C1 segment of cervical spinal cord (tissue), 14 donors: ENCODE measurements around the gene SEMA7A.

Source experiments
- DNase-seq, 14 donors: peaks; one replicate each; lab custom pipeline; 2025; lab: John Stamatoyannopoulos, UW

SEMA7A gene

DNA sequence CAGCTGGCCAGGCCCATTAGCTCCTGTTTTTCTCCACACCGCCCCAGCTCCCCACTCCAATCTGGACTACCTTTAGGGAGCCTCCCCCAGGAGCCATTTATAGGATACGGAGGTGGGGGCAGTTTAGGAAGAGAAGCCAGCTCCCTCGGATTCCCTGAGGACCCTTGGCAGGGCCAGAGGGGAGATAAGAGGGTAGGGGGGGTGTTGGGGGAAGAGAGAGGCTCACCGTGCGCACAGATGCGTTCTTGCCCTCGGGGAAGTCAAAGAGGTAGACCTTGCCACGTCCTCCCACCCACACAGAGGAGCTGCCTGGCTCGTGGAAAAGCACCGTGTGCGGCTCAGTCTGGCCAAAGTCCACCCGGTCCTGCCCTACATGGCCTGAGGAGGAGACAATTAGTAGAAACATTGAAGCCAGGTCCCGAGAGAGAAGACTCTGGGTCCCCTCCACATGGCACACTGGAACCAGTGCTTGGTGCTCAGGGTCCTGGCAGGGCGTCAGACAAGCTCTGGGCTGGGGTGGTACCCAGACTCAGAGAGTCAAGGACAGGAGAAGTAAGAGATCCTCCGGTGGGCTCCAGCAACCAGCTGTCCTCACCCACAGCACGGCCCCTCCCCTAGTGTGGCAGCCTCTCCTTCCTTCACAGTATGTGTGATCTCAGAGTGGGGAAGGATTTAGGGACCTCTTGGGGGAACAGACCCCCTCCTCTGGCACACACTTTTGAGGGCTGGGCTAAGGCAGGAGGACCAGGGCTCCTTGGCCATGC, 15.0 kb downstream of the SEMA7A start:
- no peak for DNase-seq

DNA sequence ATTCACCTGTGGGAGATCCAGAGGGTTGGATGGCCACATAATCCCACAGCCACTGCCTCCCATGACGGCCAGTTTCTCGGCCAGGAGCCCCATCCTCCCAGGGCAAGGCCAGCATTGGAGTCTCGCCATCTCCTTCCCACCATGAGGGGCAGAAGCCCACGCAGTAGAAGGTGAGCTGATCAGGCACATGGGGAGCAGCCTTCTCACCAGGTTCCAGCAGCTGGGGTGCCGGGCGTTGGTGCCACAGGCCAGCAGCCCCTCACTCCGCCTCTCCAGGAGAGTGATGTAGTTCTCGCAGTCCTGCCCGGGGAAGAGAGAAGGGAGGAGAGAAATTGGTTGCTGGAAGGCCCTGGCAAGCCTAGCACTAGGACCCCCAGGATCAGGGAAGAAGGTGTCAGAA, 16.1 kb downstream of the SEMA7A start:
- no peak for DNase-seq

DNA sequence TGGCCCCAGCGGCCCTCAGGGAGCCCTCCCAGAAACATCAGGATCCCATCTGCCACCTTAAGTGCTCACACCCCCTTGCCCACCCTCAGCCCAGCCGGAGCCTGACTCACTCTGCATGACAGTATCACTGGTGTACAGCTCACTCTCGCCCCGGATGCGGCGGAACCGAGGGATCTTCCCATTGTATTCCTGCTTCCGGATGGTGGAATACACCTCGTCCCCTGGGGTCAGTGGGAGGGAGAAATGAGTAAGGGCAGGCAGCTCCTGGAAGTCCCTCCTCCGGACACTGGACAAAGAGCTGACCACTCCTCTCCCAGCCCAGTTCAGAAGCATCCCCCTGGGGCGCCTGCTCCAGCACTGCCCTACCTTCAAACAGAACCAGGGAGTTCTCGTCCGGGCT, 16.5 kb downstream of the SEMA7A start:
- DNase-seq: peak in 2 of 14 donors; percentile 37 to 54

DNA sequence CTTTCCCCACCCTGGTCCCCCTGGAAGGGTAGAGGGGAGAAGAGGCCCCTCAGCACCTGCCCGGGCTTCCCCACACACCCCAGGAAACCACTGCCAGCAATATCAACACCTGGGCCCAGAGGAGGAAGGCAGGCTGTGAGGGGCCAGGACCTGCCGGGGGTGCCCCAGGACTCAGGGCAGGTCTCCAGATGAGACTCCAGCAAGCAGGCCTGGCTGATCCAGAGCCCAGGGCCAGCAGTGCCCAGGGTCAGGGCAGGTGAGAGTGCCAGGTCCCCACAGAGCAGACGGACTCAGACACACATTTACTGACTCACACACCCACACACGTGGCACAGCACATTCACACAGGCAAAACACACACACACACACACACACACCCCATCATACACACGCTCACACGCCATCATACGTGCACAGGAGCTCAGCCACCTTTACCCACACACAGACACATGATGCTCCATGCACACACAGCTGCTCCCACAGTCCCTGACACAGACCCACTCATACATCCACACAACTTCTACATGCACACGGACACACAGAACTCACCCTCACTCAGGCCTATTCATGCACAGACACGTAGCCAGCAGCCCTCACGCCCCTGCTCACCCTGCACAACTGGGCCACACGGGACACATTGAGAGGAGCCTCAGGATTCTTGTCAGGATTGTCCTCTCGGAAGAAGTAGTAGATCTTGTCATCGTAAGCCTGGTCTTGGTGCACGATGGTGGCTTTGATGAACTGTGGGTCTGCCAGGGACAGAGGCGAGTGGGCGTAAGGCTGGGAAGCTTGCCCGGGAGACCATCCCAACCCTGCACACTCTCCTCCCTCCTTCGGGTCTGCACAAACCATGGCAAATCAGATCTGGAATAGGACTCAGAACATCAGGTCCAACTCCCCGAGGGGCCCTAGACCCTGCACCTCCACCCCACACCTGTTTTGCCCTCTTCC, 17.5 kb downstream of the SEMA7A start:
- DNase-seq: no peak

DNA sequence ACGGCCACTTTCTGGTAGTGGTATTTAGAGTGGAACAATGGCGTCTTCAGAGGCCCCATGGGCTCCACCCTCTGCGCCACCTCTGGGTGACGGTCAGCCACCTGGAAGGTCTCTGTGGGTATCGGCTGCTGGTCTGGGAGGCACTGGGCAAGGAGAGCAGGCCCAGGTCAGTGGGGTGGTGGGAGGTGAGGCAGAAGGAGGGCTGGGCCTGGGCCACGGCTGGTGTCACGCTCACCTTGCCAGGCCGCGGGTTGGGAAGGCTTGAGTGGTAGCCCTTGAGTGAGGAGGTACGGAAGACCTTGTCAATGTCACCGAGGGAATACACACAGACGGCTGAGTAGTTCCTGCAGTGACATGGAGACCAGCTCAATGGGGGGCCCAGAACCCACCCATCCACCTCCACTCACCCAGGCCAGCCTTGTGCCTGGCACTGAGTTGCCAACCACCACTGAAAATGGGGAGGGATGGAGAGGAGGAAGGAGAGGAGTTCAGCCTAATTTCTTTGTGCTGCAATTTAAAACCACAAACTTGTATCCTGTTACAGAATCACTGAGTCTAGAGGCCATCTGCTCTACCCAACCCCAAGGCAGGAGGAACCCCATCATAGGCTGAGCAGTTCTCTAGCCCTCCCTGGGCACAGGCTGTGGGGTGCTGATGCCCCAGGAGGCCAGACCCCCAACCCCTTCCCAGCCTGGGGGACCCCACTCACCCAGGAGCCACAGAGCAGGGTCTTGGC, 19.0 kb downstream of the SEMA7A start:
- no peak for DNase-seq

DNA sequence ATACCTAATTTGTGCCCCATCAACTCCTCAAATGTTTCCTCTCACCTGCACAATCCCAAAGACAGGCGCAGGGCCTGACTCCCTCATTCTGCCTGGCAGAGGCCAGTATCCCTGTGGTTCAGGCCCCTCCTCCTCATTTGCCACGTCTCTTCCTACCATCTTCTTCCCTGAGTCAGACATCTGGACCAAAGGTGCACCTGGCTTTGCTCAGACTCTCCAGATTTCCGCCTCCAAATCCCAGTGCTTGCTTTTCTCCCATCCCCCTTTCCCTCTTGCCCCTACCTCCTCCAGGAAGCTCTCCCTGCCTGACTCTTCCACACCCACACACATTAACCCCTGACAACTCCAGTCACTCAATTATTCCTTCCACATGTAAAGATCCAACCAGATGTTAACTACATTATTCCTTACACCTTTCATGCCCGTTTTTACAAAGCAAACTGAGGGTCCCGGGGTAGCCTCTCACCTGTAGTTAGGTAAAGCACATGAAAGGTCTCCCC, 19.6 kb downstream of the SEMA7A start:
- DNase-seq: no peak

DNA sequence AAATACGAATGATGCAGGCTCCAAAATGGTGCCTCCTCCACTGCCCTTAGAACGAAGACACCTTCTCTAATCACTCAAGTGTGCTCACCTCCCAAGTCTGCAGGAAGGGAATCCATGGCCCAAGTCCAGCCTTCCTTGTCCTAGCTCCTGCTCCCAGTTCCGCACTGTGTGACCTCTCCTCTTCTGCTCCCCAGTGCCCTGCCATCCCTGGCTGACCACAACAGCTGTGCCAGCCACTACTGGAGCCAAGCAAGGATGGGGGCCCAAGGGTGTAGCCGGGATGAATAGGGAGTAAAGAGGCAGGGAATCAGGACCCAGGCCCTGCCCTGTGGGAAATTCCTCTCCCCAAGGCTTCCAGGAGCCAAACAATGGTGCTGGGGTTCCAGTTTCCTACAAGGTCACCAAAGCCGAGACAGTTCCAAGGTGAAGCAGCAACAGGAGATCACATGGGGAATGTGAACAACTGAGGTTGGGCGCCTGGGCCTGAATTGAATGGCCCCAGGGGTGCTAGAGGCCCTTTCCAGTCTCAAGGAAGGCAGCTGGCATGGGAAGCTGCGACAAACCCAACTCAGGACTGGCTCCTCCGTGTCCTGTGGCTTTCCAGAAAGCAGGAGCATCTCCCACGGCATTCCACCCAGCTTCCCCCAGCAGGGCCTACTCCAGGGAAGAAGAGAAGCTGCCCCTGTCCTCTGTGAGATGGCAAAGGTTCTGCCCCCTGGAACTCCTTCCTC, 20.2 kb downstream of the SEMA7A start:
- DNase-seq: no peak

DNA sequence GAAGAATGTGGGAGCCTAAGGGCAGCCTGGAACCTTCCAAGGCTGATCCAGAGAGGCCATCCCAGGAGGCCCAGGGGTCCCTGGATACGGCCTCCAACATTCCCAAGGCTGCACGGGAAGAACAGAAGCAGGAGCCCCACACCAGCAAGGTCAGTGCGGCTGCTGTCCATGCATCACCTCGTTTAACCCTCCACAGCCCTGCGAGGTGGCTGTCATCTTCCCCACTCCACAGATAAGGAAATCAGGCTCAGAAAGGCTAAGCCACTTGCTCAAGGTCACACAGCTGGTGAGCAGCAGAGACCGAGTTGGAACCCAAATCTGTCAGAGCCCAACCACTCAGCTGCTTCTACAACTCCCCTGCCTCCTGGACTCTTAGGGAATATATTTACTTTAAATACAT, 21.6 kb downstream of the SEMA7A start:
- DNase-seq: no peak

DNA sequence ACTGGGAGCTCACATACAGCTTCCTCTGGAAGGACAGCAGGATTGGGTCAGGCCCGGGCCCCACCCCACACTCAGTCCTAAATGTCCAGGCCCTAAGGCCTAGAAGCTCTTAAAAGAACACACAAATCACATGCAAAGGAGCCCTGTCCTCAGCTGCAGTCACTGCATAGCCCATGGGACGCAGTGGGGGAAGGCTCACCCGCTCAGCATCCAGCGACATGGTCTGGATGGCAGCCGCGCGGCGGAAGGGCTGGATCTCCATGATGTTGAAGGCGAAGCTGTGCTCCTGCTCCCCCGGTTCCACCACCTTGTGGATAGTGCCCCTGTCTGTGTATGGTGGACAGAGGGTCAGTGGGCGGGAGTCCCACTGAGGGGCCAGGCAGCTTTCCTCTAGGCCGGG, 22.1 kb downstream of the SEMA7A start:
- DNase-seq: no peak

DNA sequence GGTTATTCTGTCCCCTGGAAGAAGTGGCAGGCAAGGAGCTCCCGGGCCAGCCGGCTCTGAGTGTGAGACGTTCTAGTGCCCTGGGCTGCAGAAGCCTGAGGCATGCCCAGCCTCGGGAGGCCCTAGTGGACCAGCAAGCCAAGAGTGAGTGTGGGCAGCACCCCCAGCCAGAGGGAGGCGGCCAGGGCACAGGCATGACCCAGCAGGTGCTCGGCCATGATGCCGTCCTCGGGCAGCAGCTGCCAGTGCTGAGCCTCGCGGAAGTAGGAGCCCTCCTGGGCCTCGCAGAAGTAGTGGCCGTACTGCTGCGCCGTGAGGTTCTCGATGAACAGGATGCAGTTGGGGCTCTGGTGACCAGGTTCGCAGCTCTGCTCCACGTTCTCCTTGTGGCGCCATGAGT, 23.3 kb downstream of the SEMA7A start:
- no peak for DNase-seq

DNA sequence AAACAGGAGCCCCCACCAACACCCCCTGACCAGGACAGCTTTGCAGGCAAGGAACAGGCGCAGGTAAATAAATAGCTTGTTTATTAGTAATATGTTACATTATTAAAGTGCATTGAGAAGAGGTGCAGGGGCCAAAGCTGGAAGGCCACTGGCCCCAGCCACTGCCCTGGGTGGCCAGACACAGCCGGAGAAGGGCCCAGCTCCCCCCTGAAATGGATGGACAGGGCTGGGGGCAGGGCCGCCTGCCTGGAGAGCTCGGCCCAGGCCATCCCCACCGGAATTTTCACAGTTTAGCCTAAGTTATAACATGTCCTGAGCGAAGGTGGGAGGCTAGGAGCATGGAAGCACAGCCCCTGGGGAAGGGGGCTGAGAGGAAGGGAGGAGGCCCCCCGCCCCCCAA, 24.5 kb downstream of the SEMA7A start:
- no peak for DNase-seq

DNA sequence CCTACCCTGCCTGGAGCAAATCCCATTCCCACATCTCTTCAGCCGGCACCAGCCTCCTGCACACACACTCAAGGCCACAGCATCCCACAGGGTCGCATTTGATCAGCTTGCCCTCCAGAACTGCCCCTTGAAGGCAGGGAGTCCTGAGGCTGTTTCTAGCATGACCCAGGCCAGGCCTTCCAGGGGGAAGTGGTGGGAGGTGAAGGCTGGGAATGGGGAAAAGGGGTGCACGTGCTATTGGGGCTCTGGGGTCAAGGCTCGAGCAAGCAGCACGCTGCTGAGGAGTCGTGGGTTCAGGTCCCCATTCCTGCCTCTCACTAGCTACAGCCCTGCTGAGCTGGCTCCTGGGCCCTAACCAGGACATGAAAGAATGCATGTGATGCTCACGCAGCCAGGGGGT, 24.9 kb downstream of the SEMA7A start:
- DNase-seq: no peak

DNA sequence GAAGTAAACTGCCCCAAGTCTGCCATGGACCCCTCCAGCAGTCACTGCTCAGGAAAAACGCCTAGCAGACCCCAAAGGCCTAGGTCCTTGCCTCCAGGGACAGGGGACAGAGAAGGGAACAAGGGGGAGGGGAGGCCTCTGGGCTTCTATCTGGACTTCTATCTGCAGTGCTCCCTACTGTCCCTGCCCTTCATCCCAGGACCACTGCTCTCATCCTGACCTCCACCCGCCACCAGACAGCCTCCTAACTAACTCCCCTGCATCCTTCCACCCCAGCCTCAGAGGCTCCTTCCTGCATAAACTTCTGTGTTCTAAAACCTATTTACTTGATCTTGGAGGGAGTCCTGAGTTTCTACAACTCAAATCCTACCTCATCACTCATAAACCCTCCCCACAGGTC, 25.4 kb downstream of the SEMA7A start:
- no peak for DNase-seq

DNA sequence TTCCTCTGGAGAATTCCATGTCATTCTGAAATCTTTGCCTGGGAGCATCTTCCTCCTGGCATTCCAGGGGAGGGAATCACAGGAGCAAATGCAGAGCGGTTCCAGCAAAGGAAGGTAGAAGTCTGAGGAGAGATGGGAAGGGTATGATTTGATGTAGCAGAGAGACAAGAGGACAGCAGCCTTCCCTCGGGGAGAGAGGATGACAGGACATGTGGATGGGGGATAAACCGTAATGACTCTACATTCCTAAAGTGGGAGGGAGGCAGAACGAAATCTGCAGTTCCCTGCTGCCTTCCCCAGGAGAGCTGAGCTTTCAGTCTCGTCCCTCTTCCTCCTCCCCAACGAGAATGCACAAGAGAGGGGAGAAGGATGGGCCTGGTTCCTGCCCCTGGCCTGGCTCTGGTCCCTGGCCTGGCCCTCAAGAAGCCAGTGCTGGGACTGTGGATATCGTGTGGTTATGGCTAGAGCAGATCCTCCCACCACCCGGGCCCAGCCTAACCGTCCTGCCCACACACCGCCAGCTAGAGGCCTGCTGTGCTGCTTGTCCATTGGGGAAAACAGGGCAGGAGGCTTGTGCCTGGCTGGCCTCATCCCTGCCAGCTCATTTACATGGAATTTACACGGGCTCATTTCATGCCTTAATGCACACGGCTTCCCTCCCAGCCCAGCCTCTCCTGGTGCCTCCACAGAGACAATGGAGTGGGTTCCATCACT, 26.6 kb downstream of the SEMA7A start:
- peak in 5 of 14 donors; percentile 11 to 55 (median 25) for DNase-seq

DNA sequence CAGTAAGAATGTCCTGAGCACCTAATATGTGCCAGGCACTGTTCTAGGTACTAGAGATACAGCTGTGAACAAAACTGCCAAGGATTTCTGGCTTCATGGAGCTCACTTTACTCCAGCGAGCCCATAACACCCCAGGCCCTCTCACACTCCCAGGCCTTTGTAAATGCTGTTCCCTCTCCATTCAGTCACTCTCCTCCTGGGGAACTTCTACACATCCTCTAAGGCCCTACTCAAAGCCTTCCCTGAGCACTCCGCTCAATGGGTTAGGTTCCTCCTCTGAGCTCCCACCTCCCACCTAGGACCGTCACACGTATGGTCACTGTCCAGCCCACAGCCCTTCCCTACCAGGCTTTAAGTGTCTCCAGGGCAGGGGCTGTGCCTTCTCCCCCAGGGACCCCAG, 27.2 kb downstream of the SEMA7A start:
- DNase-seq: no peak

DNA sequence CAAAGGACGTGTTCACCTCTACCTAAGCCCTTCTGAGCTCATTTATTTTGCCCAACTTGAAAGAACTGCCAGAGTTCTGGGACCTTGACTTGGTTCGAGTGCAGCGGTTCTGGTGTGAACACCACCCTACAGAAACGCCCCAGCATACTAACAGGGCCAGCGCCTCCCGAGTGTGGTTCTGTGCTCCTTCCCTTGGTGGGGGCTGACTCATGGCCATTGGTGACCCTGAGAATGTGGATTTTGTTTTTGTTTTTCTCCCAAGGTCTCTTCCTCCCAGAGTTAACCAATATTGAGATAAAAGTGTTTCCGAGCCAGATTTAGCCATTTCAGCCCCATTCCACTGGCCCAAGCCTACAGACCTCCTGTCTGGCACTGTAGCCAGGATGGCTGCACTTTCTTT, 27.9 kb downstream of the SEMA7A start:
- DNase-seq: no peak

DNA sequence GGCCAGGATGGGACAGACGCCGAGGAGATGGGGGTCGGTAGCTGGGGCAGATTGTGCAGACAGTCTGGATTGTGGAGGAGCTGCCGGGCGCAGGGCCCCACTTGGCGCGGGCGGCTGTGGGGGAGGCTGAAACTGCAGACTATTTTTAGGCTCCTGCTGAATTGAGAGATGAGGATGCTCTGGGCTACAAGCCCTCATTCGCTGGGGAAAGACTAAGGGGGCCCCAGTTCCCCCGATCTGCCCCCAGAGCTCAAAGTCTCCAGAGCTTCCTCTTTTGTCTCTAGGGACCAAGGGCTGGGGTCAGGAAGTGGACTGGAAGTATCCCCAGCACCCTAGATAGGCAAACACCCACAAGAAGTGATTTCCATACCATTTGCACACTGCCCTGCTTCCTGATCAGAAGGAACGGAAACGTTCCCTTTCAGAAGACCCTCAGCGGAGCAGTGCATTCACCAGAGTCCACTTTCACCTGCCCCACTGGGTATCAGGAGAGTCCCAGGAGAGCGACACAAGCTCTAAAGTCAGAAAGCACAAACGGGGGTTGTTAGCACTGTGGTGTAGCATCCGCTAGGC, 29.7 kb downstream of the SEMA7A start:
- peak in 3 of 14 donors; percentile 18 to 30 (median 18) for DNase-seq

DNA sequence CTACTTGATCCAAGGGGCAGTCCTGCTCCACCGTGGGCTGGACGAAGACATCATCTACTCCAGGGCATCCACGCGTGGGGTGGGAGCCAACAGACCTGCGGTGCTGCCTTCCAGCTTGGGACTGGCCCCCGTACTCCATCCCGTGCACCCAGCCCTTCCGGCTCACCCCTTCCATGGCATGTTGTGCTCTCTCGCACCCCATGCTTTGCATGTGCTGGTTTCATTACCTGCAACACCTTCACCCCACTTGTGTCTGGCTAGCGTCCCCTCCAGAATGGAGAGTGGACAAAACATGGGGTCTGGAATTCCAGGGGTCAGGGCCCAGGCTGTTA, 30.2 kb downstream of the SEMA7A start:
- DNase-seq: no peak

DNA sequence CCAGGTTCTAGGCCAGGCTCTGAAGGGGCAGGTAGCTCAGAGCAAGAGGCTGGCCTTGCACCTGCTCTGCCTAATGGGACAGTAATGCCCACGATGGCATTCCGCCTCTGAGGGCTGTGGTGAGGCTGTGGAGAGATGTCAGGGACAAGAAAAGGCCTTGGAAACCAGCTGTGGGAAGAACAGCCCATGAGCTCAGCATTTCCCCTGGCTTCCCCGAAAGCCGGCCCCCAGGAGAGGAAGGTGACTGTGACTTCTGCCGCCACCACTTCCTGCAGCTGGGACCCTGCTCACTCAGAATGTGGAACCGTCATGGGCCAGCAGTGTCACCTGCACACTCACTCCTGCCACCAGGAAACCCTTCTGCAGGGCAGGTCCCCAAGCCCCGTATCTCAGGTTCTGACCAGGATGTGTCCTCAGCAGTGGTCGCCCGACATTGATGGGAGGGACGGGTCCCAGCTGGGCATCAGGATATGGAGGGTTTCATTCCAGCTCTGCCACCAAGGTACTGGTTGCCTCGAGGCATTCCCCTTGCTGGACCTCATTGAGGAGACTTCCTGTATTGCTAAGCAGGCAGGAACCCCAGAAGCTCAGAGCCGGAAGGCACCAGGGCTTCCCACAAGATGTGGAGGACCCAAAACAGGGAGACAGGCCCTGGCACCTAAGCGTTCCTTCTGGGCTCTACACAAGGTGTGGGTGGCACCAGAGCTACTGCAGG, 30.7 kb downstream of the SEMA7A start:
- peak in 2 of 14 donors; percentile 23 to 45 for DNase-seq
